Activated T-cell treated with anti-CD3 and anti-CD28 coated beads, Interleukin-2, amount 50 U/mL, for 72 hours (primary cell): ENCODE results near the gene SLC16A3. TPM values are rescaled to one million over a fixed set of nuclear protein-coding genes. Genes with fewer than 3 reads are reported as not detected.

Experiments
- ATAC-seq, 2 donors: fragments of 150-1000 bp; cut with Tn5 transposase; replicated peaks in 1 of 2; 2 replicates each; pipeline ENCODE4 v1.10.0; 2021; ENCODE audit warnings: moderate library complexity in 2 of 2, mild to moderate bottlenecking in 1 of 2
- DNase-seq, 2 donors: peaks; one replicate each; pipeline ENCODE4 v3.0.0; 2021 to 2022; ENCODE audit warnings: mixed read lengths in 1 of 2
- H3K27ac Mint-ChIP-seq: one replicate; pipeline ENCODE4 v1.8.0; 2022; ENCODE audit warnings: mild to moderate bottlenecking, moderate library complexity, mixed read lengths
- H3K27me3 Mint-ChIP-seq: one replicate; pipeline ENCODE4 v1.8.0; 2022; ENCODE audit warnings: low read depth, mixed read lengths
- H3K36me3 Mint-ChIP-seq, 2 donors: one replicate each; pipeline ENCODE4 v1.8.0; 2022; ENCODE audit warnings: mixed read lengths in 2 of 2, mild to moderate bottlenecking in 1 of 2; ENCODE audit not compliant: insufficient read depth in 2 of 2
- H3K4me1 Mint-ChIP-seq: one replicate; pipeline ENCODE4 v1.8.0; 2022; ENCODE audit warnings: low read depth, mixed read lengths
- H3K4me3 Mint-ChIP-seq, 2 donors: one replicate each; pipeline ENCODE4 v1.8.0; 2022; ENCODE audit warnings: mild to moderate bottlenecking in 2 of 2, mixed read lengths in 2 of 2, moderate library complexity in 2 of 2
- H3K9me3 Mint-ChIP-seq, 2 donors: one replicate each; pipeline ENCODE4 v1.8.0; 2022; ENCODE audit warnings: mixed read lengths in 2 of 2
- total RNA-seq, 2 donors: library from RNA; stranded (reverse); gene quantifications; one replicate each; pipeline ENCODE4 v1.2.3, GENCODE V29; 2022

Gene SLC16A3
- total RNA-seq, 2 donors from 2014 or later, result 42.8 to 74.5 TPM

DNA sequence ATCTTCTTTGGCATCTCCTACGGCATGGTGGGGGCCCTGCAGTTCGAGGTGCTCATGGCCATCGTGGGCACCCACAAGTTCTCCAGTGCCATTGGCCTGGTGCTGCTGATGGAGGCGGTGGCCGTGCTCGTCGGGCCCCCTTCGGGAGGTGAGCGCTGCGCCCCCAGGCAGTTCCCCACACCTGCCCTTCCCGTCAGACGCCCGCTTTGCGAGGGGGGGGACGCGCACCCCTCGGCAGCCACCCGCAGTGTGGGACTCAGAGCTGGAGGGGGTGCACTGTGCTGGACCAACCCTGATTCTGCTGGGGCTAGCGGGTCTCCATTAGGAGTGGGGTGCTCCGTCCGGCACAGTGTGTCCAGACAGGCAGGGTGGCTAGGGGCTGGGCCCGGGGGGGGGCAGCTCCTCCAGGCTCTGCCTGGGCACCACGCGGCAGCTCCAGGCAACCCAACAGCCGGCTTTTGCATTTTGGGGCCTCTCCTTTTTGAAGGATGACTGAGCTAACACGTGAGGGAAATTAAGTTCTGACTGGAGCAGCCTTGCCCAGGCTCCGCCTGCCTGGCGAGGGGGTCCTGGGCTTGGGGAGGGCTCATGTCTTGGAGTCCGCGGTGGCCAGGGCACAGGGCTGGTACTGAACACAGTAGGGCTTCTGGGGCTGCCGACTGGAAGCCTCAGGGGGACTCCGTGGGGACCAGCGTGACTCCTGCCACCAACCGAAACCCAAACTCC is 9.1 kb downstream of the SLC16A3 start:
- H3K9me3 Mint-ChIP-seq, result no peaks in the 10 kb centered on the region
- peaks cover 0 to 2% of the 10 kb centered on the region in 2 donors for H3K36me3 Mint-ChIP-seq
- no peaks in the 10 kb centered on the region for H3K27me3 Mint-ChIP-seq
- DNase-seq, result no peak
- peaks cover 39% of the 10 kb centered on the region for H3K4me1 Mint-ChIP-seq
- peak in 1 of 2 donors; percentile 1 for ATAC-seq
- H3K4me3 Mint-ChIP-seq, result peak overlapping the region; percentile 73 to 78
- H3K27ac Mint-ChIP-seq, result peak overlapping the region; percentile 46

DNA sequence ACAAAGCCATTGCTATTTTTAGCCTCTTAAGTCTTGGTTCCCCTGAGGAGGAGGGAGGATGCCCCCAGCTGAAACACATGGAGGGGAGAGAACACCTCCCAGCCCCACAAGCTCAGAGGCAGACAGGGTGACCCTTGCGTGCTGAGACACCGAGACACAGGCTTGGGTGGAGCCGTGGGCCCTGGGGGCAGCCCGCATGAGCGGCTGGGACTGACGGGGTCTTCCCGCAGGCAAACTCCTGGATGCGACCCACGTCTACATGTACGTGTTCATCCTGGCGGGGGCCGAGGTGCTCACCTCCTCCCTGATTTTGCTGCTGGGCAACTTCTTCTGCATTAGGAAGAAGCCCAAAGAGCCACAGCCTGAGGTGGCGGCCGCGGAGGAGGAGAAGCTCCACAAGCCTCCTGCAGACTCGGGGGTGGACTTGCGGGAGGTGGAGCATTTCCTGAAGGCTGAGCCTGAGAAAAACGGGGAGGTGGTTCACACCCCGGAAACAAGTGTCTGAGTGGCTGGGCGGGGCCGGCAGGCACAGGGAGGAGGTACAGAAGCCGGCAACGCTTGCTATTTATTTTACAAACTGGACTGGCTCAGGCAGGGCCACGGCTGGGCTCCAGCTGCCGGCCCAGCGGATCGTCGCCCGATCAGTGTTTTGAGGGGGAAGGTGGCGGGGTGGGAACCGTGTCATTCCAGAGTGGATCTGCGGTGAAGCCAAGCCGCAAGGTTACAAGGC is 9.8 kb downstream of the SLC16A3 start:
- Mint-ChIP-seq H3K36me3 (peaks cover 0 to 2% of the 10 kb centered on the region in 2 donors), H3K4me1 (peaks cover 42% of the 10 kb centered on the region), H3K4me3 (peak overlapping the region; percentile 73 to 78), H3K9me3 (no peaks in the 10 kb centered on the region), H3K27me3 (no peaks in the 10 kb centered on the region), H3K27ac (peak overlapping the region; percentile 62)
- DNase-seq (peak; percentile 71 to 73), ATAC-seq (peak; percentile 31 to 57)

DNA sequence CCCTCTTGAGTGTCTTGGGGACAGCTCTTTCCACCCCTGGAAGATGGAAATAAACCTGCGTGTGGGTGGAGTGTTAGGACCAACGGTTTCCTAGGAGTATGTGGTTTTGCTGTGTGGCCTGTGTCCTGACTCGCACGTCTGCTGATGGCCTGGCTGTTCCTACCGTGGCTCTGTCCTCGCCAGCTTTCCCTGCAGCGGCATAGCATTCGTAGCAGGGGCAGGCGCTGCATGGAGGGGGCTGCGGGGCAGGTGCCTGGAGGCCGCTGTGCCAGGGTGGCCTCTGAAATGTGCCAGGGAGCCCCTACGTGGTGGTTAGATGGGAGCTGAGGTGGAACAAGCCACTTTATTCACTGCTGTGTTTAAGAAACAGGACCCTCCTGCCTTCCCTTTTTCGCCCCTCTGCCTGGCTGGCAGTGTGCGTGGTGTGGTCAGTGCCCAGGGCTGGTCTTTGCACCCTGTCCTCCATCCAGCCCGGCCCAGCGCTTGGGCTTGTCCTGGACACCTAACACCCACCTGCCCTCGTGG is 10.6 kb downstream of the SLC16A3 start:
- H3K4me1 Mint-ChIP-seq, result peaks cover 42% of the 10 kb centered on the region
- ATAC-seq (no peak), DNase-seq (no peak)
- peak overlapping the region in 1 of 2 donors; percentile 73 for H3K4me3 Mint-ChIP-seq
- peaks cover 4 to 6% of the 10 kb centered on the region in 2 donors for H3K36me3 Mint-ChIP-seq
- H3K27me3 Mint-ChIP-seq, result no peaks in the 10 kb centered on the region
- no peaks in the 10 kb centered on the region for H3K9me3 Mint-ChIP-seq
- H3K27ac Mint-ChIP-seq, result peak overlapping the region; percentile 60

DNA sequence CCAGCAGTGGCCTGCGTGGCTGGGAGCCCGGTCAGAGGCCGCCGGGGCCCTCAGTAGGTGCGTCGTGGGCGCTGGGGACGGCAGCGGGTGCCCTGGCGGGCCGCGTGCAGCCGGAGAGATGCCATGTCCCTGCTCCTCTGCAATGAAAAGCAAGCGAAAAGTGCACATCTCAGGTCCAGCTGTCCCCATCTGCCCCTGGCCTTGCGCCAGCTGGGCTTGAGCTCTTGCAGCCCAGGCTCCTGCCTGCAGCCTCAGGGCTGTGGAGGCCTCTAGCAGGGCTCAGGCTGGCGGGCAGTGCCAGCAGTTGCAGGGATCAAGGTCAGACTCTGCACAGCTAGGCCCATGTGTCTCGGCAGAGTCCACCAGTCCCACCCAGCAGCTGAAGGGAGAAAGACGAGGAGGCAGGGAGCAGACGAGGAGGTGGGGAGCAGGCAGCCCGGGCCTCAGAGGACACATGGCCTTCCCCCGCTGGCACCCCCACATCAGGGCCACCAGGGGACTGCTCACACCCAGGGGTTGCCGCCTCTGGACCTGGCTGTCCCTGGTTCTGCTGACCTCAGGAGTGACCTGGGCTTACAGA is 11.2 kb downstream of the SLC16A3 start:
- DNase-seq (no peak), ATAC-seq (no peak)
- peaks cover 42% of the 10 kb centered on the region for H3K4me1 Mint-ChIP-seq
- peak overlapping the region; percentile 71 for H3K27ac Mint-ChIP-seq
- H3K36me3 Mint-ChIP-seq, result peaks cover 7 to 11% of the 10 kb centered on the region in 2 donors
- no peaks in the 10 kb centered on the region for H3K27me3 Mint-ChIP-seq
- no peak overlapping the region for H3K4me3 Mint-ChIP-seq
- H3K9me3 Mint-ChIP-seq, result no peaks in the 10 kb centered on the region

DNA sequence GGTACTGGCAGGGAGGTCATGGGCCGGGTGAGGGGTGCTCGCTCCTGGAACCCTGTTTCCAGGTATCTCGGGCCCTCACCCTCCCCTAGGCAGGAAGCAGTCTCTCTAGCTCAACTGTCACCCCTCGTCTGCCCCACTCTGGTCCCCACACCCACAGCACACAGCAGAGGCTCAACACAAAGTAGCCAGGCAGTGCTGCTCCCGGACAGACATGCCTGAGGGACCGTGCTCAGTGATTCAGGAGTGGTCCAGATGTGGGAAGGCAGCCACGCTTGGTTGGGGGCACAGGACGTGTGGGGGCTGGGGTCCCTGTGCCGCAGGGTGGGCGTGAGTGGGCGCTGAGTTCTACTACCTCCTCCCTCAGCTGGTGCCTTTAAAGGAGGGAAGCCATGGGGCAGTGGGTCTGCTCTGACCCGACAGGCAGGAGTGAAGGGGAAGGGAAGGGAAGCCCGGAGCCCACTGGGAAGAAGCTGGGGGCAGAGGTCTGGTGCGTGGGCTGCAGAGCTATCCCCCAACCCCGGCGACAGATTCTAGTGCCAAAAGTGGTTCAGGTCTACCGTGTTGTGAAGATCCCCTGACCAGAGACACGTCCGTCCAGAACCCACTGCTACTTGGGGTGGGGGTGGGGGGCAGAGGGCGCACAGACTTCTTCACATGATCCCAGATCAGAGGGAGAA is 11.8 kb downstream of the SLC16A3 start:
- Mint-ChIP-seq H3K36me3 (peaks cover 7 to 12% of the 10 kb centered on the region in 2 donors), H3K9me3 (no peaks in the 10 kb centered on the region), H3K4me3 (peak overlapping the region in 1 of 2 donors; percentile 6), H3K27me3 (no peaks in the 10 kb centered on the region), H3K4me1 (peaks cover 42% of the 10 kb centered on the region), H3K27ac (peak overlapping the region; percentile 46)
- ATAC-seq, result no peak
- no peak for DNase-seq

DNA sequence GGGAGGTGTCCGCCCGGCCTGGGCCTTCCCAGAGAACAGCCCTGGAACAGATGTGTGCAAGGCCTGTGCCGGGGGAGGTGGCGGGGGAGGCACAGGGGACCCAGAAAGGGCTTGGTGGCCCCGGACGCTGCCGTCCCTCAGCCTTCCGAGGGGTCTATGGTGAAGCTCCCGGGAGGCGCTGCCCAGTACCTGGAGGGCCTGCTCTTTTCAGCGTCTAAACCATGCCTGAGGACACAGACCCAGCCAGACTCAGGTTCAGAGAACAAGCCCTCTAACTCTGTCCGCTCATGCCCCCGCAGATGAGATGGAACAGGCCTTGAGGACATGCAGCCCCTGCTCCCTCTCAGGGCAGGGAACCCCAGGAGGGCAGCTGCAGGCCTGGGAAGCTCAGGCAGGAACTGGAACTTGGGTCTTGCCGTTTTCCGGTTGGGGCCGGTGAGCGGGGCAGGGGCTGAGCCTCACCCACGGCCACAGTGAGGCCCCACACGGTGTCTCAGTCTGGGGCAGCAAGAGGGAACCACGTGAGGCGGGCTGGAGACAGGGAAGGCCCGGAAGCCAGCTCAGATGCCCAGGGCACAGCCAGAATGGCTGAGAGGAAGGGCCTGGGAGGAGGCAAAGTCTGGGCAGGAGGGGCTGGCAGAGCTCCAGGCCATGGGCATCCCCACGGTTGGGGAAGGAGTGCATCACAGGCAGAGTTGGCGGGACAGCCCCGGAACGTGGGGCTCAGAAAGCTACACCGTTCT is 12.5 kb downstream of the SLC16A3 start:
- DNase-seq (peak; percentile 58 to 62), ATAC-seq (peak; percentile 49 to 56)
- H3K4me1 Mint-ChIP-seq, result peaks cover 45% of the 10 kb centered on the region
- H3K36me3 Mint-ChIP-seq, result peaks cover 7 to 12% of the 10 kb centered on the region in 2 donors
- H3K4me3 Mint-ChIP-seq, result peak overlapping the region; percentile 45 to 67
- H3K27ac Mint-ChIP-seq, result peak overlapping the region; percentile 73
- no peaks in the 10 kb centered on the region for H3K27me3 Mint-ChIP-seq
- no peaks in the 10 kb centered on the region for H3K9me3 Mint-ChIP-seq

DNA sequence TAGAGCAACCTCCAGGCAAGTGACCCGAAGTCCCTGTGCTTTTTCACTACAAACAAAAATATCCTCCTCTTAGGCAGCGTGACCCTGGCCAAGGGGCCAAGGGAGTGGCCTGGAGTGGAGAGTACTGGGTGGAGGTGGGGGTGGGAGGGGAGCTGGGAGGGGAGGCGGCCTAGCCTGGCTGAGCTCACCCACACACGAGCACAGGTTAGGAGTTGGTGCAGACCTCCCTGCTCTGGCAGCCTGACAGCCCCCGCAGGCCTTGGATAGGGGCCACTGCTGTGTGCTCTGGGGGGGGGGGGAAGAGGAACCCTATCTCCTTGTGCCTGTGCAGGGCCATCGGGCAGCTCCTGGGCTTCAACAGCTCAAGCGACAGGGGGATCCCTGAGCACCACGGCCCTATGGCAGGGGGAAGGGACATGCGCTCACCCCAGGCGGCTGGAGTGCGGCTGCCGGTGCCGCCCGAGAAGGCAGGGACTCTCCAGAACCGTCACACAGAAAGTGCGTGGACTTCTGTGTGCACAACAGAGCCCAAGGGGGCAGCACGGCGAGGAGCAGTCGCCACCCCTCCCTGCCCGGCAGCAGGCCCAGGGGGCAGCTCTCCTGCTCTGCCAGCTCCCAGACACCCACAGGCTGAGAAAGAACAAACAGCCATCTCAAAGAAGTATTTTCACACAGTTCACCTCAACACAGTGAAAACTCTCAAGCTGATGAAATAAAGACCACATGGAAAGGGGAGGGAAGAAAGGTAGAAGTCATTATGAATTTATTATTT is 13.3 kb downstream of the SLC16A3 start:
- Mint-ChIP-seq H3K27me3 (no peaks in the 10 kb centered on the region), H3K4me1 (peaks cover 49% of the 10 kb centered on the region), H3K4me3 (peak overlapping the region in 1 of 2 donors; percentile 67), H3K36me3 (peaks cover 7 to 13% of the 10 kb centered on the region in 2 donors), H3K9me3 (no peaks in the 10 kb centered on the region), H3K27ac (peak overlapping the region; percentile 73)
- peak; percentile 4 for ATAC-seq
- no peak for DNase-seq

DNA sequence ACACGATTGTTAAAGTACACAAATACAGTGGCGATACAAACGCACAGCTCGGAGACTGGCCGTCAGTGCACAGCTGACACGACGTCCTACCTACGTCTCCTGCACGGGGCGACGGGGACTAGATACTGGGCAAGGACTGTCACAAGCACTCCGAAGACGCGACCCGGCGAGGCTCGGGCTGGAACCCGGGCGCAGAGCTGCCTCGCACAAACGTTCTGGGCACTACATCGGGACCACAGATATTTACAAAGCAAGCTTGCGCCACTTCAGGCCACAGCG is 13.8 kb downstream of the SLC16A3 start:
- no peaks in the 10 kb centered on the region for H3K9me3 Mint-ChIP-seq
- DNase-seq (no peak), ATAC-seq (no peak)
- H3K36me3 Mint-ChIP-seq, result peaks cover 7 to 12% of the 10 kb centered on the region in 2 donors
- no peaks in the 10 kb centered on the region for H3K27me3 Mint-ChIP-seq
- peaks cover 49% of the 10 kb centered on the region for H3K4me1 Mint-ChIP-seq
- peak overlapping the region in 1 of 2 donors; percentile 44 for H3K4me3 Mint-ChIP-seq
- H3K27ac Mint-ChIP-seq, result peak overlapping the region; percentile 11

DNA sequence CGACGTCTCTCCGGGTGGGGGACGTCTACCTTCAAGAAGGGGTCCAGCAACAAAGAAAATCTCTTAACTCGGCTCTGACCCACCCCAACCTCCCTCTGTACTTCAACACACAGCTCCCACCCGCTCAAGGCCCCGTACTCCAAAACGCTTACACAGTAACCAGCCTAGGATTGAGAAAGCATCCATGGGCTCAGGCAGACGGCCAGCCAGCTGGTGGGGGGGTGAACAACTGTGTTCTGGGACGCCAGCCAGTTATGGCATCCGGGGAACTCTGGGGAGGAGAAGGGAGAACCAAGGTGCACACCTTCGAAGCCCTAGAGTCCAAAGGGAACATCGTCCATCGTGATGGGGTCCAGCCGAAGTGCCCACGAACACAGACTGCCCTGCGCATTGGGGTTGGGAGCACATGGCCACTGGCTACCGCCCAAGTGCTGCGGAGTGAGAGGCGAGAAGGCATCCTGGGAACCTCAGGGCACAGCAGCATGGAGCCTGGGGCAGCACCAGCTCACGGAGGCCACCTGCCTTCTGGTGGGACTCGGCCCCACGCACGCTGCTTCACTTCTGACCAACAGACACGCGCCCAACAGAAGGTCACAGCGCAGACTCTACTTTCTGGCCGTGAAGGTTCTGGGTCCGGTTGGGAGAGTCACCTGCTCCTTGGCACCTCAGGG is 14.3 kb downstream of the SLC16A3 start:
- no peaks in the 10 kb centered on the region for H3K27me3 Mint-ChIP-seq
- no peak for ATAC-seq
- H3K4me1 Mint-ChIP-seq, result peaks cover 49% of the 10 kb centered on the region
- H3K4me3 Mint-ChIP-seq, result no peak overlapping the region
- peaks cover 9 to 17% of the 10 kb centered on the region in 2 donors for H3K36me3 Mint-ChIP-seq
- H3K9me3 Mint-ChIP-seq, result no peaks in the 10 kb centered on the region
- DNase-seq, result no peak
- no peak overlapping the region for H3K27ac Mint-ChIP-seq

DNA sequence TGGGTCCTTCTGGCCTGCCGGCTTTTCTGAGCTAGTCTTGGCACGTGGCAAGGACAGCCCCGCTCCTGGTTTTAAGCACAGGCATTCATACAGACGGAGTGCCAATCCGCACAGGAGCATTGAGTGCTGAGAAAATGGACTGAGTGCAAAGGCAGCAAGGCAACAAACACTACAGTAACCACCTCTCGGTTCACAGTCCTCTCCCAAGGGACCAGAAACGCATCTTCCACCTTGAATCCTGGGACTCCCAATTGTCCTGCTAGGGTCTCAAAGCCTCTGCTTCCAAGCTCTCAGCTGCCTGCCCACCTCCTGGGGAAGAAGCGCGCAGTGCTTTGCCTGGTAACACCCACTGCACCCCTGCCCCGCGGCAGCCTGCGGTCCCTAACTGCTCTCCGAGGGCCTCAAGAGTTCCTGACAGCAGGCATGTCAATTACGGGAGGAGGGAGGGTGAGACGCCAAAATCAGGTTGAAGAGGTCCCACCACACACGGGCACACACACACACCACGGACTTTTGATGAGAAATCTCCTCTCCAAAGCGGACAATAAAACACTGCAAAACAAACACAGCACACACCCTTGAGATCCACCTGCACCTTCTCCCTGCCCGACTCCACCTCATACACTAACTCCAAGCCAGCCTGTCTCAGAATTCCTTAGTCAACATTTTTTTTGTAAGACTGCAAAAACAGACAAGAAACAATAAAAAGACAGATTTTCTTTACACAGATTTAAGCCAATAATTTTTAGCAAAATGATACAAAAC is 15.0 kb downstream of the SLC16A3 start:
- ATAC-seq, result no peak
- H3K27me3 Mint-ChIP-seq, result no peaks in the 10 kb centered on the region
- no peak overlapping the region for H3K4me3 Mint-ChIP-seq
- H3K4me1 Mint-ChIP-seq, result peaks cover 41% of the 10 kb centered on the region
- H3K27ac Mint-ChIP-seq, result peak overlapping the region; percentile 49
- H3K36me3 Mint-ChIP-seq, result peaks cover 9 to 23% of the 10 kb centered on the region in 2 donors
- no peaks in the 10 kb centered on the region for H3K9me3 Mint-ChIP-seq
- no peak for DNase-seq
